ENCODE measurements around the gene TUBA4B.

DNA sequence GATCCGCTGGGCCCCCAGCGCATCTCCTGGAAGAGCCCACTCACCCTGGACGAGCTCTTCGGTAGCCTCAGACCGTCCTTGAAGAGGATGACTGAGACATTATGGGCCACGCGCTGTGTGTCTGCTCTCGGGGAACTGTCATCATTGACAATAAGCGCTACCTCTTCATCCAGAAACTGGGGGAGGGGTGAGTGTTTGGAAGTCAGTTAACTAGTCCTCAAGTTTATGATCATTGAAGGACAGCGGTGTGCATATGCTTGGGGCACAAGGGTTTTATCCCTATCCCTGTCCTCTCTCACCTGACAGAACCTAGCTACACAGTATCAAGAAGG is 7.2 kb upstream of the TUBA4B start:
- TF ChIP-seq, protein P1, sequence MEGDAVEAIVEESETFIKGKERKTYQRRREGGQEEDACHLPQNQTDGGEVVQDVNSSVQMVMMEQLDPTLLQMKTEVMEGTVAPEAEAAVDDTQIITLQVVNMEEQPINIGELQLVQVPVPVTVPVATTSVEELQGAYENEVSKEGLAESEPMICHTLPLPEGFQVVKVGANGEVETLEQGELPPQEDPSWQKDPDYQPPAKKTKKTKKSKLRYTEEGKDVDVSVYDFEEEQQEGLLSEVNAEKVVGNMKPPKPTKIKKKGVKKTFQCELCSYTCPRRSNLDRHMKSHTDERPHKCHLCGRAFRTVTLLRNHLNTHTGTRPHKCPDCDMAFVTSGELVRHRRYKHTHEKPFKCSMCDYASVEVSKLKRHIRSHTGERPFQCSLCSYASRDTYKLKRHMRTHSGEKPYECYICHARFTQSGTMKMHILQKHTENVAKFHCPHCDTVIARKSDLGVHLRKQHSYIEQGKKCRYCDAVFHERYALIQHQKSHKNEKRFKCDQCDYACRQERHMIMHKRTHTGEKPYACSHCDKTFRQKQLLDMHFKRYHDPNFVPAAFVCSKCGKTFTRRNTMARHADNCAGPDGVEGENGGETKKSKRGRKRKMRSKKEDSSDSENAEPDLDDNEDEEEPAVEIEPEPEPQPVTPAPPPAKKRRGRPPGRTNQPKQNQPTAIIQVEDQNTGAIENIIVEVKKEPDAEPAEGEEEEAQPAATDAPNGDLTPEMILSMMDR (IDR thresholded peaks at IDR 0.05) = no peak
- TF ChIP-seq POLR2A (IDR thresholded peaks at IDR 0.05) = no peak
